Stimulated activated naive CD4-positive, alpha-beta T cell treated with Interleukin-2 at 50 U/mL for 16 hours (primary cell): ENCODE results near the gene SCRN2.

Experiments used
- DNase-seq: peaks from one replicate; lab custom pipeline; 2025; lab: John Stamatoyannopoulos, UW

SCRN2 gene

DNA sequence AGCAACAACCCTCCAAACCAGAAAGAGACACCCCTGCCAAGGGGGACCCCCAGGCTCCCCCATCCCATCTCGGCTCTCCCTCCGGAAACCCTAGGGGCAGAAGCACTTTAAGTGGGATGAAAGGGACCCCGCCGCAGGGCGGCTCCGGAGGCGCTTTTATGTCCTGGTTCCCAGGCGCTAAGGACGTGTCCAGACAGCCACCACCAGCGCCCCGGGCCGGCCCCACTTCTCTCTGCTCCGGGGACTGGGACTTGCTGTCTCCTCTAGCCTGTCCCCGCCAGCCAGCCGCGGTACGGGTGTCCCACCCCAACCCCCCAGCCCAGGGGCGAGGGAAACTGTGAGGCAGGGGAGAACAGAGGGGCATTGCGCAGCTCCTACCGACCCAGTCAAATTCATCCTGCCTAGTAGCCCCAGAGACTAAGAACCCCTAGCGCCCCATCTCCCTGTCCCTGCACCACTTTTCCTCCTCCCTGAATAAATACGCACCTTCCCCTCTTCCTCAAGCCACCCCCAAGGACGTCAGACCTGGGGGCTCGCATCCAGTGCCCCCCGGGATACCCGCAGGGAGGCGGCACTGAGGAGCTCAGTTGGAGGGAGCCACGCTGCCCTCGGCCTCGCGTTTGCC is 5.8 kb upstream of the SCRN2 start:
- no peak for DNase-seq

- no peak for DNase-seq
These were observed 4.6 kb upstream of the SCRN2 start for GRCh38 chr17:47845716-47846075.

DNA sequence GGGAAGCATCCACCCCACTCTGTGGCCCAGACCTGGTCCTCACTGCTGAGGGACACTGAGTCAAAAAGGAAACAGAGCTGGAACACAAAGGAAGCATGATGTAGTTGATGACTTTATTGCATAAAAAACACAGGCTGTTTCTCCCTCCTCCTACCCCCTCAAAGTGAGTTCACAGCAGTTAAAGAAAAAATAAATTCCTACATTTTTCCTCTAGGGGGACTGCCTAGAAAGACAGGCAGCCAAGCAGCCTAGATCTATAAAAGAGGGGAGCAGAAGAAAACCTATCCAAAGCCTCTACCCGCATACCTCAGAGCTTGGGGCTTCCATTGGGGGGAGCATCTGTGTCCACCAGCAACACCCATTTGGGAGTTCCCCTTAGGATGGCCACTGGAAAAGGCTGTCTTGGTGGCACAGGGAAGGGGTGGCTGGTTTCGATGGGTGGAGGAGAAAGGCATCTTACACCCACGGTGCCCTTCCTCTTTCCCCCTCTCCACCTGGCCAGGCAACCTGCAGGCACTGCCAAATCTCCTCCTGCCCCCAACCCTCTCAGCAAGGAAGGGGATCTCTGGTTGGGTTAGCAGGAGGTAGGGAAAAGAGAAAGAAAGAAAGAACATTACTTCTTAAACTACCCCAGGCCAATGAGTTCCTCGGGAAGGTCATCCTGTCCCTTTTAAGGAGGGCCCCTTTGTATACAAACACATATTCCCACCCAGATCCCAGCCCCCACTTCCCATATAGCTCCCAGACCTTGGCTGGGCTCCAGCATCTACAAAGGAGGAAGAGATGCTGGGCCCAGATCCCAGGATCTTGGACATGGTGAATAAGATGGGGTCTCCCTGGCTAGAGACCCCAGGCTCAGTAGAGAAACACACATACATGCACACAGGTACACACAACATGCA is 4.0 kb upstream of the SCRN2 start:
- DNase-seq = no peak

- no peak for DNase-seq
These were observed 3.2 kb upstream of the SCRN2 start for GRCh38 chr17:47844227-47844626.

DNA sequence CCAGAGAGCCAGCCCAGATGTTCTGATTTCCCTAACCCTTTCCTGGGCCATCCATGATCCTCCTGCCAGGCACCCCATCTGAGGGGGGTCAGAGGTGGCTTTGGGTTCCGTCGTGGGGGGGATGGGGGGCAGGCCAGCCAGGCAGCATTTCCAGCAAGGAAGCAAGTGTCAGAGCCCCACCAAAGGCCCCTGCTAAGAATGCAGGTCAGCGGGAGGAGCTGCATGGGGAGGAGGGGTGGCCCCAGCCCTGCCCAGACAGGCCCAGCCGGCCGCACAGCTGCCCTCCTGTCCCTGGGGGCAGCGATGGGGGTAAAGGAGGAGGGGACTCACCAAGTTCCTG is 2.3 kb upstream of the SCRN2 start:
- DNase-seq = no peak

DNA sequence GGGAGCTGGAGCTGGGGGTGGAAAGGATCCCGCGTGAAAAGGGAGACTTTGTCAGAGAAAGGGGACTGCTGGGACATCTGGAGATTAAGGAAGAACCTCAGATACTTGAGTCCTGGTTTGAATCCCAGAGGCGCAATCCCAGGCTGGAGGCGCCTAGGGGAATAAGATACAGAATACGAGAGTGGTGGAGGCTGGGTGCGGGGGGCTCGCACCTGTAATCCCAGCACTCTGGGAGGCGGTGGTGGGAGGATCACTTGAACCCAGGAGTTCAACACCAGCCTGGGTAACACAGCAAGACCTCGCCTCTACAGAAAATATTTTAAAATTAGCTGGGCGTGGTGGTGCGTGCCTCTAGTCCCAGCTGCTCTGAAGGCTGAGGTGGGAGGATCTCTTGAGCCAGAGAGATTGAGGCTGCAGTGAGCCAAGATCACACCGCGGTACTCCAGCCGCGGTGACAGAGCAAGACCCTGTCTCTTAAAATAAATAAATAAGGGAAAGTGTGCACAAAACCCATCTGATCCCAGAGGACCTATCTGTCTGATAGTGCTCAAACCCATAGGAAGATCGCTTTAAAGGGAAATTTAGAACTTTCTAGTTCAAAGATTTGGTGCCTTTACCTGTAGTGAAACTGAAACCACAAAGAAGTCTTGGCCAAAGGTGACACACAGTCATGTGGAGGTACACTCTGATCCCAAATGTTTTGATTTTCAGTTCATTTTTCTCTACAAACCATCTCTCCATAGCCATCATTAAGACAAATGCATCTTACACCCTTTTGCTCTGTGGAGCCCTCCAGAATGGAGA is 617 bp upstream of the SCRN2 start:
- DNase-seq = no peak

DNA sequence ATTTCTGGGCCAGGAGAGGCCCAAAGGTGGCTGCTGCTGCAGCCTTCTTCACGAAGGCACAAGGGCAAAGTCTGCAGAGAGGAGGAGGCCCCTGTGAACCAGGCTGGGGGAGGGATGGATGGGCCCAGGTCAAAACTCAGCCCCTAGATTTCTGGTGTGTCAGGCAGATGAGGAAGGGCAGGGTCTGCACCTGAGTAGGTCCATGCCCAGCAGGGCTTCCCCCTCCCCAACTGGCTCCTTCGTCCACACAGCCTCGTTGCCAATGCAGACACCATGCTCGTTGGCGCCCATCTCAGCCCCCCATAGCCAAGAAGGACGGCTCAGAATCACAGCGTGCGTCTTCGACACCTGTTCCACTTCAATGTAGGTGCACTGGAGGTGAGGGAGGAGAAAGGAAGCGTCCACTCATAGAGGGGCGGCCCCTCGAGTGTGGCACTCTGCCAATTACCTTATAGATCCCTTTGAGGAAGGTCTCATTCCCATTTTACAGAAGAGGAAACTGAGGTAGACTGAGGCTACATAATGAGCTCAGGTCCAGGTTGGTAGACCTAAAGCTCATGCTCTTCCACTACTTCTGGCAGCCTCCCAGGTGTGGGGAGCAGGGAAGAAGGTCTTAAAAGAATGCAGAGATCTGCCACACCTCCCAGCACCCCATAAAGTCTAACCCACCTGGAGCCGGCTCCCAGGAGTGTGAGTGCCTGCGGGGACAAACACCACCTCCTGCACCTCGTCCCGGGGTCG is 902 bp downstream of the SCRN2 start:
- no peak for DNase-seq

DNA sequence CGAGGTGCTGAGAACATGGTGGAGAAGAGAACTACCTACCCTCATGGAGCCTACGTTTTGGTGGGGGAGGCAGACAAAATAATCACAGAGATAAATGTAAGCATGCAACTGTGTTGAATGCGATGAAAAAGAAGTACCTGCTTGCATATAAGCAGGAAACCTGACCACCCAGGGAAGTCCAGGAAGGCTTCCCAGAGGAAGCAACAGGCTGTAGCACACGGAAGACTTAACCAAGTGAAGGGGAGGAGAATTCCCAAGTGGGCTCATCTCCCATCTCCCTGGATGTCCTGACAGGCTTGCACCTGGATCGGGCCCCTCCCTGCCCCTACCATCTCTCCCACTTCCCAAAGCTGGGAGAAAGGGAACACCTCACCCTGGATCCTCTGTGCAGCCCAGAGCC is 2.0 kb downstream of the SCRN2 start:
- no peak for DNase-seq

- DNase-seq = no peak
These were observed 2.4 kb downstream of the SCRN2 start for GRCh38 chr17:47838636-47839035.

DNA sequence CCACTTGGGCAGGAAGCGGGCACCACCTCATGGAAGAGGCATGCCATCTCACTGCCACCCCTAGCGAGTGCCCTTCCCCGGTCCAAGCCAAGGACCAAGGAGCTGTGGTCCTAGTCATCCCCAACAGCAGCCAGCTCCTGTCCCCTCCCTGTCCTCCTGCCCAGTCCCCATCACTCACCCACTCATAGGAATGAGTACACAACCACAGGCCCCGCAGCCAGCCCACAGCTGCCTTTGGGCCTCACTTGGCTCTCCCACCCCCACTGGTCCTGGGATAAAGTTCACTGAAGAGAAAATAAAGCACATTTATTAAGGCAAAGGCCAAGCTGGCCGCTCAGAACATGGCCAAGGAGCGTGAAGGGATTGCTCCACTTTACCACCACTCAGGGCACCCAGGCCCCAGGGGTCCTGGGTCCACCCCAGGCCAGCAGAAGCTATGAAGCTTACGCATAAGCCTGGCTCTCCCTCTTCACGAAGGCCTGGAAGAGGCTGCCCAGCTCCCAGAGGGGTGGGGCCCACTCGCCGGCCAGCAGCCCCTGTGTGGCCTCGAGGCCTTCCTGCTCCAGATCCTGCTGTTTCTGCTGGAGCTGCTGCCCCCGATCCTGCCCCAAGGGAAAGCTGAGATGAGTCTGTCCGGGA is 3.6 kb downstream of the SCRN2 start:
- DNase-seq = no peak

- no peak for DNase-seq
These were observed 4.5 kb downstream of the SCRN2 start for GRCh38 chr17:47836601-47837000.

- no peak for DNase-seq
These were observed 6.3 kb downstream of the SCRN2 start for GRCh38 chr17:47834756-47835155.

GRCh38 chr17:47831934-47832327 is 9.1 kb downstream of the SCRN2 start:
- no peak for DNase-seq

GRCh38 chr17:47831003-47831933 is 9.8 kb downstream of the SCRN2 start, which contains the start of the genes LRRC46 and MRPL10:
Gene LRRC46, plus strand, starts transcription at chr17:47831670. Its CDS starts 320 bp downstream, at chr17:47831990.
Gene MRPL10, minus strand, starts transcription at chr17:47831541. Its CDS starts 30 bp downstream, at chr17:47831511.
- peak; percentile 90 for DNase-seq

DNA sequence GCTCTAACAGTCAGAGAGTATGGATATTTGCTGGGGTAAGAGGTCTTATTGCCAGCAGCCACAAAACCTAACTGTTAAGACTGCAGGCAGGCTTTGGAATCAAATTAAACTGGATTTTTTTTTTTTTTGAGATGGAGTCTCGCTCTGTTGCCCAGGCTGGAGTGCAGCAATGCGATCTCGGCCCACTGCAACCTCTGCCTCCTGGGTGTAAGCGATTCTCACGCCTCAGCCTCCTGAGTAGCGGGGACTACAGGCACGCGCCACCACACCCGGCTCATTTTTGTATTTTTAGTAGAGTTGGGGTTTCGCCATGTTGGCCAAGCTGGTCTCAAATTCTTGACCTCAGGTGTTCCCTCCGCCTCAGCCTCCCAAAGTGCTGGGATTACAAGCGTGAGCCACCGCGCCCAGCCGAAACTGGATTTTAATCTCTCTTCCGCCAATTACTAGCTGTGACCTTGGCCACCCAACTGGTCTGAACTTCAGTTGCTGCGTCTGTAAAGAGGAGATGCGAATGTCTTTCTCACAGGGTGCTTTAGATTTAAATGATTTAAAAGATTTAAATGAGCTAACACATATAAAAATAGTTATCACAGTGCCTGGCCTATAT is 10.6 kb downstream of the SCRN2 start:
- DNase-seq = no peak

GRCh38 chr17:47829870-47830269 is 11.2 kb downstream of the SCRN2 start:
- DNase-seq = peak; percentile 50

GRCh38 chr17:47823519-47823918 is 17.6 kb downstream of the SCRN2 start:
- no peak for DNase-seq

GRCh38 chr17:47822785-47823184 is 18.3 kb downstream of the SCRN2 start:
- DNase-seq = no peak

DNA sequence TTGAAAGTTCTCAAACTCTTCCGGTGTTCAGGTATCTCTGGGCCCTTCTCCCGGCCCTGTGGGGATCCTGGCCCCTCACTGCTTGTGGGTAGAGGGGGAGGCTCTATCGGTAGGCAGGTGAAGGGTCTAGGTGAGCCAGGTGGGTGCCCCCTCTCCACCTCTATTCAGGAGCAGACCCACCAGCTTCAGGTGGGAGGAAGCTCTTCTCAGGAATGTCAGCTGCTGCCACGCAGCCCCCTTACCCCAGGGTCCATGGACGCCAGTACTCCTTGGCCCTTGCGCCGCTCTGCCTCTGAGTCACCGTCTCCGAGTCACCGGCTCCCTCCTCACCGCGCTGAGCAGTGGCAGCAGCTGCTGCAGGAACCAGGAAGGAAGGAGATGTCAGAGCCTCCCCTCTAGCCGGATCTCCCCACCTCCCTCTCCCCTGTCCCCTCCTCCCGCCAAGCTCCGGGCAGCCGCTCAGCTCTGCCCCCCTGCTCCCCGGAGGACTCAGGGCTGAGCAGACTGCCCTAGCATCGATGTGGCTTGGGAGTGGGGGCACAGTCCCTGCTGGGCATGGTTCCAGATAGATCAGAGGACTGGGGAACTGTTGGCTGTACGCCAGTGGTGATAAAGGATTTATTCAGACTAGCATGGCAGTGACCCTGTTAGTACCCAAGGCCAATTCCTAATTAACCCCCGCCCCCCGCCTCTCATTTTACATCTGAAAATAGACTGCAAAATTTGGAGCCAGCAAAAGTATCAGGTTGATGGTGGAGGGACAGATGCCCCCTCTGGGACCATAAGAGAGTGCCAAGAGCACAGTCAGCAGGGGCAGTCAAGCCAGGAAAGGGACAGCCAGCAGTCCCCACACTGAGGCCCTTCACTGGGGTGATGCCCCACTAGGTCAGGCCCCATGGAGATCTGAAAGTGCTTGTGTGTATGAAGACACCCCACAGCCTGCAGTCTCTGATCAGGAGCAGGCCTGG is 19.4 kb downstream of the SCRN2 start, which contains the start of gene OSBPL7:
Gene OSBPL7, minus strand, starts transcription at position 371 of the 968 bp plus-strand sequence. CDS start 1,516 bp downstream, outside the sequence.
- peak; percentile 68 for DNase-seq
